ENCODE results near the gene PRKCH.

DNA sequence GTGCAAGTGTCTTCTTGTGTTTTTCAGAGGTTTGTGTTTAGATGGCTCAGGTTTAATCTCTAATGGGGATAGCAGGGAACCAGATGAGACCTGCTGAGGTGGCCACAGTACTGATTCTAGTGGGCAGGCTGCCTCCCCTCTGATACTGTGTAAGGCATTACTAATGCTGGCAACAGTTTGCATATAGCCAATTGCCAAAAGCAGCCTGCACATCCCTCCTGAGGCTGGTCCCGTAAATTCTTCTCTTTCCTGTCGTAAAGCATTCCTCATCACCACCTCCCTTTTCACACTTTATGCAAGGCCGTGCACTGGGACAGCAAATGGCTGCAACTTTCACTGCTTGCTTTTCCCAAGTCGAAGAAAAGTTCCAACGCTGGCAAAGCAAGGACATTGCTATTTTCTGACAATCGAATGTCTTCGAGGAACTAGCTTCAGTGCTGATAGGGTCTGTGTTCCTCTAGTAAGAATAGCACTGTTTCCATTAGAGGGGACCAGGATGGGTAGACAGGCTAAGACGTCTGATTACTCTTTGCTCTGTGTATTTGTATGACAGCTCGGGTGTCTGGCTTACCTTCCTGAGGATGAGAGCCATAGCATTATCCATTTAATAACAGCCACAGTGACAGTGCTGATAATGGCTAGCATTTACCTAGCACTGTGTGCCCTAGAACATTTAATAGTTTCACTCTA, 195.7 kb downstream of the PRKCH start:
- TF ChIP-seq, protein P1, sequence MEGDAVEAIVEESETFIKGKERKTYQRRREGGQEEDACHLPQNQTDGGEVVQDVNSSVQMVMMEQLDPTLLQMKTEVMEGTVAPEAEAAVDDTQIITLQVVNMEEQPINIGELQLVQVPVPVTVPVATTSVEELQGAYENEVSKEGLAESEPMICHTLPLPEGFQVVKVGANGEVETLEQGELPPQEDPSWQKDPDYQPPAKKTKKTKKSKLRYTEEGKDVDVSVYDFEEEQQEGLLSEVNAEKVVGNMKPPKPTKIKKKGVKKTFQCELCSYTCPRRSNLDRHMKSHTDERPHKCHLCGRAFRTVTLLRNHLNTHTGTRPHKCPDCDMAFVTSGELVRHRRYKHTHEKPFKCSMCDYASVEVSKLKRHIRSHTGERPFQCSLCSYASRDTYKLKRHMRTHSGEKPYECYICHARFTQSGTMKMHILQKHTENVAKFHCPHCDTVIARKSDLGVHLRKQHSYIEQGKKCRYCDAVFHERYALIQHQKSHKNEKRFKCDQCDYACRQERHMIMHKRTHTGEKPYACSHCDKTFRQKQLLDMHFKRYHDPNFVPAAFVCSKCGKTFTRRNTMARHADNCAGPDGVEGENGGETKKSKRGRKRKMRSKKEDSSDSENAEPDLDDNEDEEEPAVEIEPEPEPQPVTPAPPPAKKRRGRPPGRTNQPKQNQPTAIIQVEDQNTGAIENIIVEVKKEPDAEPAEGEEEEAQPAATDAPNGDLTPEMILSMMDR (conservative IDR thresholded peaks at IDR 0.05; ENCODE audit: low read length), result no peak
- TF ChIP-seq EZH2phosphoT487 (IDR thresholded peaks at IDR 0.05; ENCODE audit: borderline replicate concordance, low read depth, low read length), result no peak
